Activated CD4-positive, alpha-beta memory T cell treated with anti-CD3 and anti-CD28 coated beads for 36 hours (primary cell): Measurements from ENCODE around the gene C12orf57. TPM values are rescaled to one million over a fixed set of nuclear protein-coding genes. Genes with fewer than 3 reads are reported as not detected.
"Not testable (repeated sequence)": the region's sequence is repeated elsewhere in the genome, so short reads cannot be mapped to it uniquely, and the experiment has no call there.

ENCODE experiments used
- CTCF ChIA-PET: fragments of 350-600 bp; sonication (Branson Sonifier 250); formaldehyde crosslinking; loops from one replicate; lab custom pipeline; 2021; ENCODE audit warnings: antibody characterized with exemption, inconsistent platforms; lab: Charles Lee
- POLR2A ChIA-PET: fragments of 350-600 bp; sonication (Branson Sonifier 250); formaldehyde crosslinking; loops from one replicate; lab custom pipeline; 2021; ENCODE audit warnings: antibody characterized with exemption; lab: Charles Lee
- DNase-seq: peaks from one replicate; pipeline ENCODE4 v3.0.0-alpha.2; 2020
- H3K27ac Mint-ChIP-seq: one replicate; pipeline ENCODE4 v1.8.0; 2021; ENCODE audit warnings: mixed read lengths
- H3K27me3 Mint-ChIP-seq: one replicate; pipeline ENCODE4 v1.8.0; 2021; ENCODE audit warnings: mixed read lengths
- H3K36me3 Mint-ChIP-seq: one replicate; pipeline ENCODE4 v1.8.0; 2021; ENCODE audit warnings: mixed read lengths
- H3K4me1 Mint-ChIP-seq: one replicate; pipeline ENCODE4 v1.8.0; 2021; ENCODE audit warnings: low read depth, mixed read lengths
- H3K4me3 Mint-ChIP-seq: one replicate; pipeline ENCODE4 v1.8.0; 2021; ENCODE audit warnings: mild to moderate bottlenecking, mixed read lengths
- H3K9me3 Mint-ChIP-seq: one replicate; pipeline ENCODE4 v1.8.0; 2021; ENCODE audit warnings: mixed read lengths
- intact Hi-C: fragments of 100-400 bp; cut with micrococcal nuclease; formaldehyde crosslinking; loops from one replicate; pipeline ENCODE4 v1.15.1; 2023
- total RNA-seq, 2 experiments: library from RNA; stranded (reverse); gene quantifications; one replicate each; pipeline ENCODE4 v1.2.3, GENCODE V29; 2021

C12orf57 gene
- total RNA-seq, 2 experiments from 2014 or later: 257 to 272 TPM

DNA sequence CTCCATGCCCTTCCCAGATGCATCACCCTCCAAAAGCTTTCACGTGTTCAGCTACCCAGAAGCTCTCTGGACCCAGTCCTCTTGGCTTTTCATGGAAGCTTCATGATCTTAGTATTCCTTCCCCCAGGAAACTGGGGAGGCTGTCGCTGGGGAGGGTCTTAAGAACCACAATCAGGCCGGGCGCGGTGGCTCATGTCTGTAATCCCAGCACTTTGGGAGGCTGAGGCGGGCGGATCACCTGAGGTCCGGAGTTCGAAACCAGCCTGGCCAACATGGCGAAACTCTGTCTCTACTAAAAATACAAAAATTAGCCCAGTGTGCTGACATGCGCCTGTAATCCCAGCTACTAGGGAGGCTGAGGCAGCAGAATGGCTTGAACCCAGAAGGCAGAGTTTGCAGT lies 35.7 kb upstream of the C12orf57 start:
- H3K4me1 Mint-ChIP-seq, intact Hi-C loops, DNase-seq, H3K27me3 Mint-ChIP-seq, H3K4me3 Mint-ChIP-seq, H3K9me3 Mint-ChIP-seq, H3K27ac Mint-ChIP-seq, H3K36me3 Mint-ChIP-seq: not testable (repeated sequence)
- ChIA-PET POLR2A (interaction anchor here (0.7 to 3.0 kb wide), 4 partner anchors 30 to 36 kb away, joined by 3 to 13 read pairs (median 6); partner anchors contain the start of genes C12orf57, RNU7-1 and SPSB2), CTCF (interaction anchor here (4.0 to 5.2 kb wide), 3 partner anchors 17 to 35 kb away, joined by 13 to 31 read pairs (median 23); partner anchors contain the start of gene SPSB2)

- Mint-ChIP-seq H3K4me1 (peaks cover 11% of the 10 kb centered on the region), H3K27me3 (no peaks in the 10 kb centered on the region), H3K4me3 (no peak overlapping the region), H3K27ac (no peak overlapping the region), H3K9me3 (no peaks in the 10 kb centered on the region), H3K36me3 (no peaks in the 10 kb centered on the region)
- ChIA-PET POLR2A (interaction anchor here (1.5 to 3.0 kb wide), 3 partner anchors 18 to 37 kb away, joined by 5 to 13 read pairs (median 8); partner anchors contain the start of genes C12orf57, RNU7-1 and SPSB2), CTCF (interaction anchor here (1.0 to 5.2 kb wide), 3 partner anchors 15 to 37 kb away, joined by 4 to 31 read pairs (median 13); partner anchors contain the start of gene SPSB2)
- DNase-seq: no peak
- intact Hi-C loops: no loop called here
These were observed 34.2 kb upstream of the C12orf57 start for GRCh38 chr12:6909421-6910145.

DNA sequence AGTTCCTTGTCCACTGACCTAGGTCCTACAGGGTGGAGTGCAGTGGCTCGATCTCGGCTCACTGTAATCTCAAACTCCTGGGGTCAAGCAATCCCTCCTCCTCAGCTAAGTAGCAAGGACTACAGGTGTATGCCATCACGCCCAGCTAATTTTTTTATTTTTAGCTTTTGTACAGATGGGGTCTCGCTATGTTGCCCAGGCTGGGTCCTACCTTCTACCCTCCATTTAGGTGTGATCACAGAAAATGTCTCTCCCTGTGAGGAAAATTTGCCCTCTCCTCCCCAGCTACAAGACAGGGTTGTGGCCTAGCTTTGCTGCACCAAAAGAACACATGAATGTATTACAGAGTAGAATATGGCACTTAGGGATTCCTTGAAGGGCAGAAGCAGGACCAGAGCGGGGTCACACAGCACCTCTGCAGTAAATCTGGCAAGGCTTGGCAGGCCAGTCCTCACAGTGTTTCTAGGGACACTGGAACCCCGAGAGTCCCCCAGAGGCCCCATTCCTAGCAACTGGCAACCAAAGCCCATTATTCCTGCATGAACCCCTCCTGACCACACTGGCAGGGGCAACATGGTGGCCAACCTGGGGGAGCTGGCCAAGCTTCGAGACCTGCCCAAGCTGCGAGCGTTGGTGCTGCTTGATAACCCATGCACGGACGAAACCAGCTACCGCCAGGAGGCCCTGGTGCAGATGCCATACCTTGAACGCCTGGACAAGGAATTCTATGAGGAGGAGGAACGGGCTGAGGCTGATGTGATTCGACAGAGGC lies 31.5 kb upstream of the C12orf57 start:
- no peaks in the 10 kb centered on the region for H3K27me3 Mint-ChIP-seq
- no peaks in the 10 kb centered on the region for H3K9me3 Mint-ChIP-seq
- ChIA-PET POLR2A (interaction anchor here (1.2 to 2.3 kb wide), 3 partner anchors 8 to 32 kb away, joined by 3 to 11 read pairs (median 5); partner anchors contain the start of genes C12orf57, LRRC23 and RNU7-1), CTCF (interaction anchor here (0.6 to 4.1 kb wide), 11 partner anchors 9 to 106 kb away, joined by 3 to 22 read pairs (median 3); partner anchors contain the start of genes C12orf57, LPCAT3, RNU7-1 and SPSB2)
- no peak overlapping the region for H3K27ac Mint-ChIP-seq
- intact Hi-C loops: no loop called here
- DNase-seq: no peak
- peaks cover 15% of the 10 kb centered on the region for H3K36me3 Mint-ChIP-seq
- H3K4me1 Mint-ChIP-seq: peaks cover 28% of the 10 kb centered on the region
- H3K4me3 Mint-ChIP-seq: no peak overlapping the region

- ChIA-PET POLR2A (interaction anchor here (0.5 to 2.6 kb wide), 5 partner anchors 10 to 29 kb away, joined by 3 to 11 read pairs (median 9); partner anchors contain the start of genes C12orf57, LRRC23 and RNU7-1), CTCF (interaction anchor here (1.3 to 4.1 kb wide), 5 partner anchors 10 to 42 kb away, joined by 3 to 22 read pairs (median 12); partner anchors contain the start of gene SPSB2)
- H3K27ac Mint-ChIP-seq: peak within 1 kb of the TSS; percentile 88
- intact Hi-C loops: loop anchor here (1.0 to 2.0 kb wide), 4 partner anchors 23 to 104 kb away; partner anchors contain the start of genes LPCAT3 and SPSB2
- DNase-seq: peak; percentile 88
- H3K9me3 Mint-ChIP-seq: no peaks in the 10 kb centered on the region
- H3K4me1 Mint-ChIP-seq: peaks cover 30% of the 10 kb centered on the region
- H3K27me3 Mint-ChIP-seq: no peaks in the 10 kb centered on the region
- H3K4me3 Mint-ChIP-seq: peak within 1 kb of the TSS; percentile 92
- H3K36me3 Mint-ChIP-seq: peaks cover 22% of the 10 kb centered on the region
These were observed 29.4 kb upstream of the C12orf57 start, which contains the start of gene ENO2 for GRCh38 chr12:6914246-6914946. ENO2 (plus strand) TSS chr12:6914580; CDS start chr12:6915833, 1,253 bp downstream.

- POLR2A ChIA-PET: interaction anchor here (0.9 to 2.6 kb wide), 6 partner anchors 10 to 29 kb away, joined by 3 to 11 read pairs (median 9); partner anchors contain the start of genes C12orf57, LRRC23 and RNU7-1
- Mint-ChIP-seq H3K4me1 (peaks cover 34% of the 10 kb centered on the region), H3K27ac (peak overlapping the region; percentile 88), H3K27me3 (no peaks in the 10 kb centered on the region), H3K36me3 (peaks cover 29% of the 10 kb centered on the region), H3K9me3 (no peaks in the 10 kb centered on the region), H3K4me3 (peak overlapping the region; percentile 92)
- intact Hi-C loops: loop anchor here (1.0 to 2.0 kb wide), 4 partner anchors 24 to 104 kb away; partner anchors contain the start of genes LPCAT3 and SPSB2
- DNase-seq: peak; percentile 54
- CTCF ChIA-PET: interaction anchor here (1.3 to 3.8 kb wide), 4 partner anchors 12 to 42 kb away, joined by 3 to 19 read pairs (median 10); partner anchors contain the start of gene SPSB2
These were observed 28.7 kb upstream of the C12orf57 start for GRCh38 chr12:6914947-6915788.

DNA sequence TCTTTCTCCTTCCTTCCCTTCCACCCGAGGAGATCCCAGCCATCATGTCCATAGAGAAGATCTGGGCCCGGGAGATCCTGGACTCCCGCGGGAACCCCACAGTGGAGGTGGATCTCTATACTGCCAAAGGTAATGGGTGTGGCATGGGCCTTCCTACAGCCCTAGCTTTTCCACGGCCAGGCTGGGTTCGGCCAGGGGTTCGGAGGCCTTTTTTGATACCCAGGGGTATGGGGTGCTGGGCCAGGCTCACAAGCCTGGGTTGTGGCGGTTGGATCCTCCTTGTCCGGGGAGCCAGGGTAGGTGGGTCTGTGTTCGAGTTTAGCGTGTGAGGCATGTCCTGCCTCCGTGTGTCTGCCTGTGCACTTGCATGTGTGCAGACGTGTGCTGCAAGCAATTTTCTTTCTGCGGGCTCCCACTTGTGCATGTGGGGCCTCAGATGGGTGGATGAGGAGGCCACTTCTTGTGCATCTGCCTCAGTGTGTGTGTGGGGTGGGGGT lies 28.0 kb upstream of the C12orf57 start:
- Mint-ChIP-seq H3K36me3 (peaks cover 29% of the 10 kb centered on the region), H3K4me1 (peaks cover 34% of the 10 kb centered on the region), H3K4me3 (peak overlapping the region; percentile 92), H3K27ac (no peak overlapping the region), H3K27me3 (no peaks in the 10 kb centered on the region), H3K9me3 (no peaks in the 10 kb centered on the region)
- POLR2A ChIA-PET: interaction anchor here (0.9 to 2.6 kb wide), 4 partner anchors 10 to 28 kb away, joined by 3 to 10 read pairs (median 6); partner anchors contain the start of genes C12orf57 and RNU7-1
- CTCF ChIA-PET: interaction anchor here (1.0 to 3.3 kb wide), 4 partner anchors 11 to 43 kb away, joined by 3 to 12 read pairs (median 4); partner anchors contain the start of gene SPSB2
- intact Hi-C loops: loop anchor here (2.0 kb wide), 2 partner anchors 45 to 103 kb away; partner anchors contain the start of gene LPCAT3
- DNase-seq: no peak

- ChIA-PET POLR2A (interaction anchor here (1.0 to 2.5 kb wide), 3 partner anchors 9 to 36 kb away, joined by 3 to 10 read pairs (median 4); no protein-coding TSS in a partner anchor), CTCF (interaction anchor here (1.0 to 1.1 kb wide), 4 partner anchors 10 to 44 kb away, joined by 3 to 5 read pairs (median 4); partner anchors contain the start of gene SPSB2)
- intact Hi-C loops: no loop called here
- Mint-ChIP-seq H3K27ac (no peak overlapping the region), H3K4me3 (no peak overlapping the region), H3K36me3 (peaks cover 34% of the 10 kb centered on the region), H3K27me3 (no peaks in the 10 kb centered on the region), H3K4me1 (peaks cover 34% of the 10 kb centered on the region), H3K9me3 (no peaks in the 10 kb centered on the region)
- DNase-seq: no peak
These were observed 27.2 kb upstream of the C12orf57 start for GRCh38 chr12:6916426-6917200.

DNA sequence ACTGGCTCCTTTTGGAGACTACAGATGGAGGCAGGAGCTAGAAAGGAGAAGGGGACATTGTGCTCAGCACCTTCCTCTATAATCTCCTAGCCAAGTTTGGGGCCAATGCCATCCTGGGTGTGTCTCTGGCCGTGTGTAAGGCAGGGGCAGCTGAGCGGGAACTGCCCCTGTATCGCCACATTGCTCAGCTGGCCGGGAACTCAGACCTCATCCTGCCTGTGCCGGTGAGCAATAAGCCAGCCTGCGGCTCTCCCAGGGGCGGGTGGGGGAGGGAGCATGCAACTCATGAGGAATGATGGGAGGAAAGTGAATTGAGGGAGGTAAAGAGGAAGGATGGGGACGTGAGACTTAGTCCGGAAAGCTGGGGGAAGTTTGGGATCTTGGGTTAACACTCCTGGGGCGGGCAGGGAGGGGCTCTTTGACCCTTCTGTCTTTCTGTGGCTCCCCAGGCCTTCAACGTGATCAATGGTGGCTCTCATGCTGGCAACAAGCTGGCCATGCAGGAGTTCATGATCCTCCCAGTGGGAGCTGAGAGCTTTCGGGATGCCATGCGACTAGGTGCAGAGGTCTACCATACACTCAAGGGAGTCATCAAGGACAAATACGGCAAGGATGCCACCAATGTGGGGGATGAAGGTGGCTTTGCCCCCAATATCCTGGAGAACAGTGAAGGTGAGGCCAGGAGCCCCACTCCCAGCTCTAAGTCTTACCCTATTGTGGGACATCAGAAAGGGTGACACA lies 26.2 kb upstream of the C12orf57 start:
- peaks cover 39% of the 10 kb centered on the region for H3K36me3 Mint-ChIP-seq
- ChIA-PET CTCF (interaction anchor here (1.0 kb wide), 1 partner anchor 27 kb away, joined by 3 read pairs; no protein-coding TSS in a partner anchor), POLR2A (interaction anchor here (1.0 to 1.1 kb wide), 2 partner anchors 20 to 37 kb away, joined by 3 to 4 read pairs; no protein-coding TSS in a partner anchor)
- H3K4me1 Mint-ChIP-seq: peaks cover 33% of the 10 kb centered on the region
- no peak overlapping the region for H3K27ac Mint-ChIP-seq
- no peak for DNase-seq
- no peaks in the 10 kb centered on the region for H3K27me3 Mint-ChIP-seq
- H3K4me3 Mint-ChIP-seq: no peak overlapping the region
- no peaks in the 10 kb centered on the region for H3K9me3 Mint-ChIP-seq
- intact Hi-C loops: no loop called here

GRCh38 chr12:6919588-6919987 lies 24.2 kb upstream of the C12orf57 start:
- peaks cover 42% of the 10 kb centered on the region for H3K36me3 Mint-ChIP-seq
- H3K27me3 Mint-ChIP-seq: no peaks in the 10 kb centered on the region
- H3K4me1 Mint-ChIP-seq: peaks cover 29% of the 10 kb centered on the region

More at GRCh38 chr12:6919588-6919987, 24.2 kb upstream of the C12orf57 start:
- intact Hi-C loops: no loop called here
- ChIA-PET POLR2A (interaction anchor here (1.3 to 1.4 kb wide), 2 partner anchors 24 to 42 kb away, joined by 4 read pairs; partner anchors contain the start of genes C12orf57 and RNU7-1), CTCF (interaction anchor here (0.8 to 1.8 kb wide), 4 partner anchors 18 to 192 kb away, joined by 3 to 5 read pairs (median 3); no protein-coding TSS in a partner anchor)
- Mint-ChIP-seq H3K4me3 (no peak overlapping the region), H3K9me3 (no peaks in the 10 kb centered on the region), H3K27ac (peak overlapping the region; percentile 66)
- no peak for DNase-seq
